ENCODE results near the gene STN1. TPM values are rescaled to one million over a fixed set of nuclear protein-coding genes. Genes with fewer than 3 reads are reported as not detected.

Gene STN1
- total and polyA plus RNA-seq, 10 of the 15 experiments (the other 5 are each of a cell fraction or from before 2014, with no cell fraction given): 22.2 to 31.8 (median 28.5) TPM

GRCh38 chr10:103966671-103967447, 48.9 kb upstream of the STN1 start, which contains the start of gene SLK (continued):
- 0 out of 2 replicates have a peak, but pooled peaks have one; percentile 49 for TF ChIP-seq ZNF687 (IDR thresholded peaks at IDR 0.05)
- TF ChIP-seq MEF2B (IDR thresholded peaks at IDR 0.05; ENCODE audit: partially characterized antibody, poor library complexity, severe bottlenecking): peak; percentile 24
- 0 out of 2 replicates have a peak, but pooled peaks have one; percentile 45 for TF ChIP-seq STAT1 (conservative IDR thresholded peaks at IDR 0.05)
- peak; percentile 66 to 92; a peak in 3 of 4 replicates for TF ChIP-seq BHLHE40 (IDR thresholded peaks at IDR 0.05; ENCODE audit: borderline replicate concordance in 1 of 2, low read depth in 2 of 2, low read length in 1 of 2)
- 0 out of 2 replicates have a peak, but pooled peaks have one; percentile 3 for TF ChIP-seq IRF3 (IDR thresholded peaks at IDR 0.05)
- peak; percentile 96 for TF ChIP-seq LARP7 (IDR thresholded peaks at IDR 0.05)
- peak; percentile 25; the same call in 1 of the 2 replicates for TF ChIP-seq YY1 (IDR thresholded peaks at IDR 0.05; ENCODE audit: low read depth, low read length)
- 0 out of 2 replicates have a peak, but pooled peaks have one; percentile 12 for TF ChIP-seq CBFB (IDR thresholded peaks at IDR 0.05; ENCODE audit: low read depth)
- TF ChIP-seq NFXL1 (IDR thresholded peaks at IDR 0.05; ENCODE audit: borderline replicate concordance): peak; percentile 51; the same call in 1 of the 2 replicates
- TF ChIP-seq YBX1 (IDR thresholded peaks at IDR 0.05): no peak
- TF ChIP-seq BACH1 (IDR thresholded peaks at IDR 0.05; ENCODE audit: borderline replicate concordance): peak; percentile 76; the same call in 1 of the 2 replicates
- 0 out of 2 replicates have a peak, but pooled peaks have one; percentile 9 for TF ChIP-seq CREM (IDR thresholded peaks at IDR 0.05; ENCODE audit: low read depth)
- no peak for TF ChIP-seq E4F1 (IDR thresholded peaks at IDR 0.05; ENCODE audit: borderline replicate concordance, partially characterized antibody)
- TF ChIP-seq TCF12 (IDR thresholded peaks at IDR 0.05; ENCODE audit: low read depth, low read length): 0 out of 2 replicates have a peak, but pooled peaks have one; percentile 9
- peak; percentile 65 to 73 for TF ChIP-seq IKZF2 (IDR thresholded peaks at IDR 0.05)
- no peak for TF ChIP-seq ZNF274 (IDR thresholded peaks at IDR 0.05; ENCODE audit: insufficient read depth, insufficient read length)
- peak; percentile 11; the same call in 1 of the 2 replicates for TF ChIP-seq TAF1 (IDR thresholded peaks at IDR 0.05; ENCODE audit: borderline replicate concordance, low read depth, low read length)
- 0 out of 2 replicates have a peak, but pooled peaks have one; percentile 31 for TF ChIP-seq PRDM15 (CRISPR knock-in tag; IDR thresholded peaks at IDR 0.05)

Measured in GM12878 (cell line).